Neuron (in vitro differentiated cells): ENCODE results near the gene PCSK2.

ENCODE experiments used
- H2AFZ ChIP-seq: one replicate; pipeline ENCODE4 v1.6.1; 2013; ENCODE audit warnings: low read depth, mild to moderate bottlenecking, inconsistent platforms, low read length, moderate library complexity
- H3K27me3 ChIP-seq: one replicate; pipeline ENCODE4 v1.6.1; 2013; ENCODE audit warnings: low read length; ENCODE audit not compliant: insufficient read depth
- H3K36me3 ChIP-seq: one replicate; pipeline ENCODE4 v1.6.1; 2013; ENCODE audit warnings: low read length; ENCODE audit not compliant: insufficient read depth
- H3K4me1 ChIP-seq: one replicate; pipeline ENCODE4 v1.6.1; 2013; ENCODE audit warnings: low read length; ENCODE audit not compliant: insufficient read depth
- H3K4me3 ChIP-seq: 2 replicates; pipeline ENCODE4 v1.5.1; 2013; ENCODE audit warnings: mild to moderate bottlenecking, low read length, moderate library complexity
- H3K9me3 ChIP-seq: one replicate; pipeline ENCODE4 v1.6.1; 2013; ENCODE audit warnings: low read length

The PCSK2 gene

DNA sequence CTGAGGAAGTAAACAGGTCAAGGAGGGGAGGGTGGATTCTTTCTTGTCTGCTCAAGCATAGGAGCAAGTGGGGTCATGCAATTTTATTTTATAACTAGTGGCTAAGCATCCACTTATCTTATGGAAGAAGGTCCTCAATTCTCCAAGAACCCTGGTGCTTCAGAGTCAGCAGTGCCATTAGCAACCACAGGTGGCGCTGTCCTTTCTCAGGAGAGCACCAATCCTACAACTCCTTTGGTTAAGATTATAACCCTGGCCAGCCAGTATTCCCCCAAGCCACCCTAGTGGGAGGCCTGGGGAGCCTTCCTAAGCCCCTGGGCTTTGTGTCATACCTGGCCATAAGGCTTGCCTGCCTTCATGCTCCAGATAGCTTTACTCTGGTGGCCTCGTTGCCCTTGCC is 60.7 kb downstream of the PCSK2 start:
- no peaks in the 10 kb centered on the region for H3K4me1 ChIP-seq
- H2AFZ ChIP-seq = no peak overlapping the region
- H3K36me3 ChIP-seq = no peaks in the 10 kb centered on the region
- no peak overlapping the region for H3K4me3 ChIP-seq
- H3K9me3 ChIP-seq = no peaks in the 10 kb centered on the region
- no peaks in the 10 kb centered on the region for H3K27me3 ChIP-seq

DNA sequence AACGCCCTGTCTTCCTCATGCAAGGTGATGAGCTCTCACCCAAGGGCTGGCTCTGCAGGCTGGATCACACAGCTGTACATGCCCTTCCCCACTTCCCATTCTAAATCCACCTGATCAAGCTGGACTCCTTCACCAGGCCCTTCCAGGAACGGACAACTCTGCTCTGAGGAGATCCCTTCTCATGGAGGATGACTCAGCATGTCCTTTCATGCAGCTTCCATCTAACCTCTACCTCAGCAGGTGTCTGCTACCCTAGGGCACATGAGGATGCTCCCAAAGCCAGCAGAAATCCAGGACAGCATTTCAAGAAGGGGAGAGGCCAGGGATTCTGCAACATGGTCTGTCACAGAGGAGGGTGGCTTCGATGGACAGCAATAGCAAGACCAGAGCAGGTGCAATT is 61.2 kb downstream of the PCSK2 start:
- Histone ChIP-seq H3K27me3 (no peaks in the 10 kb centered on the region), H2AFZ (no peak overlapping the region), H3K9me3 (no peaks in the 10 kb centered on the region), H3K4me3 (no peak overlapping the region), H3K36me3 (no peaks in the 10 kb centered on the region), H3K4me1 (no peaks in the 10 kb centered on the region)

DNA sequence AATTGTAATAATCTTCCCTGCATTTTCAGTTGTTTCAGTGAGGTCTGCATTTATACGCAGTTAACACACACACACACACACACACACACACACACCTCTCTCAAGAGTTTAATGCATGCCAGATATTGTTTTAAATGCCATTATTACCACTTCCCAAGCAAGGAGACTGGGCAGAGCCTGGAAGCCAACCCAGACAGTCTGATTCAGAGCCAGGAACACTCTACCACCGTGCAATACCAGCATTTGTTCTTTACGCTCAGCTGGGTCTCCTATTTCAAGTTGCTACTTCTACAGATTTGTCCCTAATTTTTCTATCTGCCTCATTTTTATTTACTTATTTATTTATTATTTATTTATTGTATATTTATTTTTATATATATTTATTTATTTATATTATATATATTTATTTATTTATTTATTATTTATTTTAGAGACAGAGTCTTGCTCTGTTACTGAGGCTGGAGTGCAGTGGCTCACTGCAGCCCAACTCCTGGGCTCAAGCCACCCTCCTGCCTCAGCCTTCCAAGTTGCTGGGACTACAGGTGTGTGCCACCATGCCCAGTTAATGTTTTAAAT is 68.4 kb downstream of the PCSK2 start:
- Histone ChIP-seq H3K4me1 (no peaks in the 10 kb centered on the region), H2AFZ (no peak overlapping the region), H3K27me3 (no peaks in the 10 kb centered on the region), H3K9me3 (no peaks in the 10 kb centered on the region), H3K4me3 (no peak overlapping the region), H3K36me3 (no peaks in the 10 kb centered on the region)

DNA sequence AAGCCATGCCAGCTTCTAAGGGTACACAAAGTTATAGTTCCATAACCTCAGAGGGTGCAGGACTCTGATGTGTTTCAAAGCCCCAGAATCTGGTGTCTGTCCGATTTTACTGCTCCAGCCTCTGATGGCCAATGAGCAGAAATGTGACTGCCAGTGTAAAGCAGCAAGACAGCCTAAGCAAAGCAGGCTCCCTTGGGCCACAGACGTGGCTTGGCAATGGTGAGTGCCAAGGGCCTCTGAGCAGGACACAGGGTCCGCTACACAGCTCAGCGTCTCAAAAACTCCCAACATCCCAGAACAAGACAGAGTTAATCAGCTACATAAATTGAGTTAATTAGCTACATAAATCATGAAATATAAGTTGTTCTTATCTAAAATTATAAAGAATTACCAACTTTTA is 69.2 kb downstream of the PCSK2 start:
- no peaks in the 10 kb centered on the region for H3K36me3 ChIP-seq
- H2AFZ ChIP-seq = no peak overlapping the region
- no peaks in the 10 kb centered on the region for H3K4me1 ChIP-seq
- no peaks in the 10 kb centered on the region for H3K9me3 ChIP-seq
- no peak overlapping the region for H3K4me3 ChIP-seq
- no peaks in the 10 kb centered on the region for H3K27me3 ChIP-seq

DNA sequence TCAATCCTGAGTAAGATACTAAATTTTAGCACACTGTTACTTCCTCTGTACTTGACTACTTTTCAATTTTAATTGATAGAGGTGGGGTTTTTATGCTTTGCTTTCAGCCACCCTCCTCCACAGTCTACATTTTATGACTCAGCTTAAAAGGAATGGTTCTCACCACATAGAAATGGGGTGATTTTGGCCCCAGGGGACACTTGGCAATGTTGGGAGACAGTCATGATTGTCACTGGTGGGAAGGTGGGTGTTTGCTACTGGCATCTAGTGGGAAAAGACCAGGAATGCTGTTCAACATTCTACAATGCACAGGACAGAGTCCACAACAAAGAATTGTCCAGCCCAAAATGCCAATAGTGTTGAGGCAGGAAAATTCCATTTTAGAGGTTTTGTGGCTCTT is 71.3 kb downstream of the PCSK2 start:
- Histone ChIP-seq H3K36me3 (no peaks in the 10 kb centered on the region), H2AFZ (no peak overlapping the region), H3K4me1 (no peaks in the 10 kb centered on the region), H3K4me3 (no peak overlapping the region), H3K27me3 (no peaks in the 10 kb centered on the region), H3K9me3 (no peaks in the 10 kb centered on the region)

DNA sequence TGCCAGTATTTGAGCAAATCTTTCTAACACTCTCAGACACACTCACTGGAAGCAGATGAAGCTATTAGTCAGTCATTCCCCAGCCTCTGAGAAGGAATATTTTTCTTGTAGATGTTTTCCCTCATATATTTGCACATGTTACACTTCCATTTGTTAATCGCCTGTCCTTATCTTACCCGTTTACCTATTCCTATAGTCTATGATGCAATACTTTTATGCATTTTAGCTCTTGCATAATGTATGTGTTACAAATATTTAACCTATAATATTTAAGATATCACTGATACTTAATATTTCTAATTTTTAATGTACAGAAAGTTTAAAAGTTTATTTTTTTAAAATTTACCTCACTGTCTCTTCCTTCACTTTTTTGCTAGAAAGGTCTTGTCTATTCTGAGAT is 71.9 kb downstream of the PCSK2 start:
- Histone ChIP-seq H2AFZ (no peak overlapping the region), H3K4me1 (no peaks in the 10 kb centered on the region), H3K9me3 (no peaks in the 10 kb centered on the region), H3K27me3 (no peaks in the 10 kb centered on the region), H3K4me3 (no peak overlapping the region), H3K36me3 (no peaks in the 10 kb centered on the region)

DNA sequence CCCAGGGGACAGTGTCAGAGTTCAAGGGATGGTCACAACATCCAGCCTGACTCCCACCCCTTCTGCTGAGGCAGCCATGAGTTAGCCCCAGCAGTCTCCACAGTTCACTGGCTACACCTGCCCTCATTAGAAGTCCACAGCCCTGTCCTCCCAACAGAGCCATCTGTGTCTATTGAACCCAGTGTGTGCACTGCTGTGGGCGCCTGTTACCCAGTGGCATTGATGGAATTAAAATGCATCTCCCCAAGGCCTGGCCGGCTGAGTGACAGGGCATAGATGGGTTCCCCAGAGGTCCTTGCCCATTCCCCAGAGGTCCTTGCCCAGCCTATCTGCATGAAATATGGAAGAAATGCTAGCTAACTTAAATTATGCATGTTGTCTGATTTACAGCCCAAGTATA is 73.3 kb downstream of the PCSK2 start:
- H2AFZ ChIP-seq = no peak overlapping the region
- no peak overlapping the region for H3K4me3 ChIP-seq
- H3K4me1 ChIP-seq = no peaks in the 10 kb centered on the region
- no peaks in the 10 kb centered on the region for H3K27me3 ChIP-seq
- no peaks in the 10 kb centered on the region for H3K9me3 ChIP-seq
- no peaks in the 10 kb centered on the region for H3K36me3 ChIP-seq

DNA sequence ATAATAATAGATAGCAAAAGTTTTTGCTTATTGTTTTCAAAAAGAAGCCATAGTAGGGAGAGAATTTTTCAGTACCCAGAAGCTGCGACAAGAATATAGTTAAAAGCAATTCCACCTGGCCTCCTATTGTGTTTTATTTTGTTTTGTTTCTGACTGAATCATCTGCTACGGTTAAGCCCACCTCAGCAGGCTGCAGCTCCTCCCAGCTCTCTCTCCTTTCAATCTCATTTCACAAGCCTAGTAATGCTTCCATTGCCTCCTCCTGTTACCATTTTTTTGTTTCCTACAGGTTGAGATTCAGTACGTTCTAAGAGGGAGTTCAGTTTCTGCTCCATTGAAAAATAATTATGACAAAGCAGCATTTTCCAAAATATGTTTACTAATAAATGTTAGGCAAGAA is 77.9 kb downstream of the PCSK2 start:
- H3K36me3 ChIP-seq = no peaks in the 10 kb centered on the region
- no peak overlapping the region for H3K4me3 ChIP-seq
- no peaks in the 10 kb centered on the region for H3K27me3 ChIP-seq
- no peaks in the 10 kb centered on the region for H3K9me3 ChIP-seq
- no peak overlapping the region for H2AFZ ChIP-seq
- no peaks in the 10 kb centered on the region for H3K4me1 ChIP-seq

DNA sequence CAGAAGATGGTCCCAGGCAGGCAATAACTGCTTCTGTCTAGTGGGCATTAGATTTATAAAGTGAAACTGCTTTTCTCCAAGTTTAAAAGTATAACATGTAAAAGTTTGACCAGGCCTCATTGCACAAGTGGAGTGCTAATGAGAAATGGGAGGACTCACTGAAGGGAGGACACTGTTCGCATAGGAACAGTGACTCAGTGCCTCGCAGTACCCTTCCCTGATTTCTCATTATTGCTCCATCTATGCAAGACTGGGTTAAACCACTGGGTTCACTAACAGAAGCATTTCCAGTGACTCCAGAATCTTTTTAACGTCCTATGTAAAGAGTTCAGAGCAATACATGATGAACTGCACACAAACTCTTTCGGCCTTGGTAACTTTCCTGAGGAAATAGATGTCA is 79.6 kb downstream of the PCSK2 start:
- Histone ChIP-seq H2AFZ (no peak overlapping the region), H3K27me3 (no peaks in the 10 kb centered on the region), H3K36me3 (no peaks in the 10 kb centered on the region), H3K4me3 (no peak overlapping the region), H3K4me1 (no peaks in the 10 kb centered on the region), H3K9me3 (no peaks in the 10 kb centered on the region)

DNA sequence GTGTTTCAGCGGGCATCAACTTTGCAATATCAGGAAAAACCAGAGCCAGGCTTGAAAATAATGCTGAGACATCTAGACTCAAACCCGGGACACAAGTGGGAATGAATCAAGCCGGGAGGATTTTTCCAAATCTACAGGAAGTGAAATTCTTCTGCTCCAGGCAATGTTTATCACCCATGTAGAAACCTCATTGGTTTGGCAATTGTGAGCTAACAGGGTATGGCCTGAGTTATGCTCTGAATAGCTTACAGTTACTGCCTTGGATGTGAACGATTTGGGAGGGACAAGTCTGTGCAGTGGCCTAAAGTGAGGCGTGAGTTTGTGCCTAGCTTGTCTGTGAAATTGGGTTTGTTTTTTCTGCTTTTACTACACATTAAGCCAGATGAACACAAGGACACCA is 87.4 kb downstream of the PCSK2 start:
- H3K9me3 ChIP-seq = no peaks in the 10 kb centered on the region
- no peaks in the 10 kb centered on the region for H3K27me3 ChIP-seq
- H3K4me3 ChIP-seq = no peak overlapping the region
- H3K4me1 ChIP-seq = no peaks in the 10 kb centered on the region
- H3K36me3 ChIP-seq = no peaks in the 10 kb centered on the region
- no peak overlapping the region for H2AFZ ChIP-seq

DNA sequence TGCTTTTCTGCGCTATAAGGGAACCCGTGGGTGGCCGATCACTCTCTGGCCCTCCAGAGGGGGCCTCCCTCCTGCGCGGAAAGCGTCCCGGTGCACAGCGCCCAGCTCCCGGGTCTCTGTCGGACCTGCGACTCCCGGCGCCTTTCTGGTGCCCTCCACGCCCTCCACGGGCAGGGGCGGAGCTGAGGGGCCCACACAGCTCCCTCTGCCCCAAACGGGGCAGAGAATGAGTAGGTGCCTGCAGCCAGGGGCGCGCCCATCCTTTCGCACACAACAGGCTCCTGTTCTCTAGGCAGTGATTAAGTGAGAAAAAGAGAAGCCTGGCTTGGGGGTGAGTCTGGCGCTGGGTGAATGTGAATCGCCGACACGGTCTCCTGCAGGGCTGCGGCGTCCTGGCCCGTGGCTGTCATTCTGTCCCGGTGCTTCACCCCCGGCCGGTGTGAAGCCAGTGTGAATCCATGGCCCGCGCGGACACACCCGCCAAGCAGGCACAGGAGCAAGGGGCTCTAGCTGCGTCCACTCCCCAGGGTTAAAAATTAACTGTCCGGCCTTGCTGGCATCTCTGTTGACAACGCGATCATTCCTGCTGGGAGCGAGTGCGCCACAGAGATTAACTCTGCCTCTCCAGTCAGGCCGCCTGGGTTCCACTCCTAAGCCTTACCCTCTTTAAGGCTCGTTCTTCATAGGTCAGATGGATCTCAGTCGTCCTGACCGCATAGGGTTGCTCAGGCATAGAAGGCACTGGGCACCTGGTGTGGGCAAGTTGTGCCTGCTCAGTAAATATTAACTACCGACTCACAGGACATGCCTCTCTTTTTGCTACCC is 88.8 kb downstream of the PCSK2 start:
- H3K4me3 ChIP-seq = no peak overlapping the region
- no peaks in the 10 kb centered on the region for H3K4me1 ChIP-seq
- no peaks in the 10 kb centered on the region for H3K27me3 ChIP-seq
- H3K9me3 ChIP-seq = no peaks in the 10 kb centered on the region
- no peak overlapping the region for H2AFZ ChIP-seq
- no peaks in the 10 kb centered on the region for H3K36me3 ChIP-seq

DNA sequence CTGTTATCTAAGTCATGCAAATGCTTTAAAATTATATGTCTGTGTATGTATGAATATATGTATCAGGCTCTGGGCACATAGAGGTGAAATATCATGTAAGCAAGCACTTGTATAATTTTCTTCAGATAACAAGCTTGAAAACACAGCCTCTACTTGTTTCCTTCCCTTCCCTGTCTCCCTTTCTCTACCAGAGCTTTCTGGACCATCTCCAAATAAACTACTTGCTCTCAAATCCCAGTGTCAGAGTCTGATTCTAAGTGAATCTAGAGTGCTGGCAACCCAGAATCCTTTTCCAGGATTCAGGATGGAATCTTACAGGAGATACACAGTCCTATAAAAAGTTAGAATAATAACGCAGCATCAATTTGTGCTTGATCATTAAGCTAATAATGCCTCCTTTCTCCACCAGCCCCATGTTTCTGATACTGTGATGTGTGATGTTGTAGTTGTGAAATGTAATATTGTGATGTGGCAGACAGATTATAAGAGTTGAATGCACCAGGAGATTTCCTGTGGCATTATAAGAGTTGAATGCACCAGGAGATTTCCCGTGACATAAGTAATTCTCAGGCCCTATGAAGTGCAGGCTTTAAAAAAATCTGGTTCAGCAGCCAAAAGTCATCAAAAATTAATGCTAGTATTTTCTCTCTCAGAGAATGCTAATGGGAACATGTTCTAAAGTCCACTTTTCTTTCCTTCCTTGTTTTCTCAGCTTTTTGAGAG is 89.6 kb downstream of the PCSK2 start:
- Histone ChIP-seq H3K4me3 (no peak overlapping the region), H3K27me3 (no peaks in the 10 kb centered on the region), H2AFZ (no peak overlapping the region), H3K36me3 (no peaks in the 10 kb centered on the region), H3K4me1 (no peaks in the 10 kb centered on the region), H3K9me3 (no peaks in the 10 kb centered on the region)

DNA sequence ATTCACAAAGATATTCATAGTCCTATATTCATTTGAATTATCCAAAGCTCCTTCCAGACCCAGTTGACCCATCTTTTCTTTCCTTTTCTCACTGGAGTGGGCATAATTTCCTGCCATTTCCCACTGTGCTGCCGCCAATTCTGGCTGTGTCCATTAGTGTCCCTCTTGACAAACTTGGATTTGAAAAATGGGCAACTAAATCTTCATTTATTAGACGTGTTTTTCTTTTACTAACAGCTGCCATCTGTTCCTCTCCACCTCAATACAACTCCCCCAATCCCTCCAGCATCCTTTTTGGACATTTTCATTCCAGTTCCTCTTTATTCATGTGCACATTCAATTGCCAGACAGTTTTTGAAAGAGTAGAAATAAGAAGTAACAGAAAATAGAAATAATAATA is 90.5 kb downstream of the PCSK2 start:
- H3K4me3 ChIP-seq = no peak overlapping the region
- no peaks in the 10 kb centered on the region for H3K27me3 ChIP-seq
- H3K4me1 ChIP-seq = no peaks in the 10 kb centered on the region
- no peak overlapping the region for H2AFZ ChIP-seq
- no peaks in the 10 kb centered on the region for H3K36me3 ChIP-seq
- H3K9me3 ChIP-seq = no peaks in the 10 kb centered on the region
